IPS-NIHi7 (cell line): ENCODE results near the gene ZNF804B.

Source experiments
- DNase-seq: peaks from one replicate; pipeline ENCODE4 v3.0.0; 2012; ENCODE audit warnings: mixed read lengths; ENCODE audit errors: extremely low spot score

The ZNF804B gene

GRCh38 chr7:88967432-88967831, 207.9 kb downstream of the ZNF804B start:
- DNase-seq = no peak

- DNase-seq = no peak
Observed at GRCh38 chr7:88969167-88969566, 209.7 kb downstream of the ZNF804B start.

- DNase-seq = peak; percentile 14
Observed at GRCh38 chr7:88985295-88985694, 225.8 kb downstream of the ZNF804B start.

GRCh38 chr7:89001306-89001705, 241.8 kb downstream of the ZNF804B start:
- DNase-seq = no peak

GRCh38 chr7:89002981-89003956, 243.8 kb downstream of the ZNF804B start:
- no peak for DNase-seq

GRCh38 chr7:89012016-89012415, 252.5 kb downstream of the ZNF804B start:
- no peak for DNase-seq

- no peak for DNase-seq
Observed at GRCh38 chr7:89017695-89018094, 258.2 kb downstream of the ZNF804B start.

- DNase-seq = peak; percentile 8
Observed at GRCh38 chr7:89021741-89022140, 262.2 kb downstream of the ZNF804B start.

- DNase-seq = no peak
Observed at GRCh38 chr7:89023206-89023605, 263.7 kb downstream of the ZNF804B start.

GRCh38 chr7:89023877-89024276, 264.4 kb downstream of the ZNF804B start:
- no peak for DNase-seq

GRCh38 chr7:89027781-89028180, 268.3 kb downstream of the ZNF804B start:
- DNase-seq = no peak

GRCh38 chr7:89028319-89028718, 268.8 kb downstream of the ZNF804B start:
- DNase-seq = no peak

GRCh38 chr7:89029864-89030263, 270.4 kb downstream of the ZNF804B start:
- DNase-seq = no peak

- DNase-seq = no peak
Observed at GRCh38 chr7:89041240-89041639, 281.7 kb downstream of the ZNF804B start.

- no peak for DNase-seq
Observed at GRCh38 chr7:89042940-89043339, 283.4 kb downstream of the ZNF804B start.

GRCh38 chr7:89049043-89049442, 289.5 kb downstream of the ZNF804B start:
- no peak for DNase-seq

- DNase-seq = no peak
Observed at GRCh38 chr7:89053130-89053529, 293.6 kb downstream of the ZNF804B start.

- no peak for DNase-seq
Observed at GRCh38 chr7:89054361-89054760, 294.9 kb downstream of the ZNF804B start.

- DNase-seq = no peak
Observed at GRCh38 chr7:89060234-89060633, 300.7 kb downstream of the ZNF804B start.

- no peak for DNase-seq
Observed at GRCh38 chr7:89064831-89065230, 305.3 kb downstream of the ZNF804B start.

GRCh38 chr7:89067048-89067447, 307.5 kb downstream of the ZNF804B start:
- no peak for DNase-seq

GRCh38 chr7:89072081-89072480, 312.6 kb downstream of the ZNF804B start:
- DNase-seq = no peak

- no peak for DNase-seq
Observed at GRCh38 chr7:89073776-89074175, 314.3 kb downstream of the ZNF804B start.
